GM20431 (cell line): Measurements from ENCODE around the gene HEATR9.

Source experiments
- in situ Hi-C: fragments of 300-500 bp; cut with MseI, MboI; formaldehyde crosslinking; loops from one replicate; pipeline ENCODE4 v1.15.0; 2020; ENCODE audit warnings: low sequenced_read_pairs; ENCODE audit not compliant: unreplicated experiment

Gene HEATR9

GRCh38 chr17:35816723-35817122 lies 52.0 kb downstream of the HEATR9 start:
- in situ Hi-C loops: no loop called here

GRCh38 chr17:35812456-35812855 lies 56.2 kb downstream of the HEATR9 start:
- in situ Hi-C loops: no loop called here

GRCh38 chr17:35811759-35812158 lies 56.9 kb downstream of the HEATR9 start:
- in situ Hi-C loops: no loop called here

GRCh38 chr17:35809855-35810461 lies 58.7 kb downstream of the HEATR9 start:
- in situ Hi-C loops: no loop called here

- in situ Hi-C loops: no loop called here
Measured at GRCh38 chr17:35808962-35809854, 59.5 kb downstream of the HEATR9 start, which contains the start of gene TAF15. Gene TAF15 (plus strand): TSS chr17:35809484. CDS start chr17:35809570, 86 bp downstream.

GRCh38 chr17:35808240-35808961 lies 60.3 kb downstream of the HEATR9 start:
- in situ Hi-C loops: no loop called here

GRCh38 chr17:35807371-35808144 lies 61.1 kb downstream of the HEATR9 start:
- in situ Hi-C loops: no loop called here
